Left hindlimb (tissue), 1 donor: ENCODE data around the gene BUD23.
"Not testable (repeated sequence)": the region's sequence is repeated elsewhere in the genome, so short reads cannot be mapped to it uniquely, and the experiment has no call there.

Source experiments
- DNase-seq: peaks from one replicate; pipeline ENCODE4 v3.0.0-alpha.2; 2018

BUD23 gene

GRCh38 chr7:73668886-73669230 lies 14.5 kb upstream of the BUD23 start:
- DNase-seq: no peak

- DNase-seq: no peak
Measured at GRCh38 chr7:73669288-73669701, 14.1 kb upstream of the BUD23 start.

GRCh38 chr7:73669858-73670385 lies 13.5 kb upstream of the BUD23 start:
- no peak for DNase-seq

GRCh38 chr7:73671322-73671661 lies 12.1 kb upstream of the BUD23 start:
- DNase-seq: no peak

- DNase-seq: no peak
Measured at GRCh38 chr7:73671857-73672445, 11.4 kb upstream of the BUD23 start.

- no peak for DNase-seq
Measured at GRCh38 chr7:73674468-73675124, 8.8 kb upstream of the BUD23 start.

GRCh38 chr7:73676062-73676461 lies 7.3 kb upstream of the BUD23 start:
- not testable (repeated sequence) for DNase-seq

GRCh38 chr7:73678862-73679261 lies 4.5 kb upstream of the BUD23 start:
- no peak for DNase-seq

GRCh38 chr7:73679709-73680108 lies 3.7 kb upstream of the BUD23 start:
- no peak for DNase-seq

GRCh38 chr7:73680501-73680900 lies 2.9 kb upstream of the BUD23 start:
- DNase-seq: no peak

GRCh38 chr7:73681031-73681430 lies 2.4 kb upstream of the BUD23 start:
- no peak for DNase-seq

- no peak for DNase-seq
Measured at GRCh38 chr7:73682745-73683055, 697 bp upstream of the BUD23 start.

GRCh38 chr7:73683788-73684693 lies 644 bp downstream of the BUD23 start:
- DNase-seq: no peak

GRCh38 chr7:73685311-73685710 lies 1.9 kb downstream of the BUD23 start:
- no peak for DNase-seq

- no peak for DNase-seq
Measured at GRCh38 chr7:73688288-73688687, 4.9 kb downstream of the BUD23 start.

GRCh38 chr7:73690646-73691045 lies 7.2 kb downstream of the BUD23 start:
- no peak for DNase-seq

GRCh38 chr7:73696372-73696771 lies 13.0 kb downstream of the BUD23 start:
- DNase-seq: no peak

GRCh38 chr7:73698410-73698809 lies 15.0 kb downstream of the BUD23 start:
- DNase-seq: no peak

GRCh38 chr7:73699370-73700068 lies 16.1 kb downstream of the BUD23 start:
- DNase-seq: no peak

- DNase-seq: no peak
Measured at GRCh38 chr7:73700069-73700423, 16.6 kb downstream of the BUD23 start.

- no peak for DNase-seq
Measured at GRCh38 chr7:73700581-73701134, 17.3 kb downstream of the BUD23 start.

- no peak for DNase-seq
Measured at GRCh38 chr7:73701357-73701995, 18.1 kb downstream of the BUD23 start.

- DNase-seq: no peak
Measured at GRCh38 chr7:73702226-73702625, 18.8 kb downstream of the BUD23 start.
